H1 (cell line): ENCODE data around the gene LGR4.

Source experiments
- CREB1 ChIP-seq: IDR thresholded peaks from 2 replicates; pipeline ENCODE4 v1.6.1; 2012; ENCODE audit warnings: inconsistent platforms
- EZH2 ChIP-seq: fragments of 200-600 bp; sonication (generic); IDR thresholded peaks from 2 replicates; pipeline ENCODE4 v1.7.1; 2012; ENCODE audit warnings: low read depth, mild to moderate bottlenecking, moderate library complexity, low read length, inconsistent platforms; ENCODE audit not compliant: severe bottlenecking
- KDM5A ChIP-seq: fragments of 200-600 bp; IDR thresholded peaks from 2 replicates; pipeline ENCODE4 v1.7.1; 2012; ENCODE audit warnings: mild to moderate bottlenecking, low read length, inconsistent platforms, mixed read lengths
- RBBP5 ChIP-seq: IDR thresholded peaks from 2 replicates; pipeline ENCODE4 v1.7.1; 2012; ENCODE audit warnings: low read depth, mild to moderate bottlenecking, inconsistent platforms, low read length, moderate library complexity, borderline replicate concordance
- SIN3A ChIP-seq, 2 experiments: IDR thresholded peaks in 1 of 2; conservative IDR thresholded peaks in 1 of 2; 2 replicates each; pipeline ENCODE4 v1.6.1; 2011 to 2012; ENCODE audit warnings: low read length in 2 of 2, improper control_type of control experiment in 1 of 2, low read depth in 1 of 2, mild to moderate bottlenecking in 1 of 2
- YY1 ChIP-seq: IDR thresholded peaks from 2 replicates; pipeline ENCODE4 v1.6.1; 2011; ENCODE audit warnings: low read depth, mild to moderate bottlenecking, low read length
- TF ChIP-seq, protein P1 (sequence below): IDR thresholded peaks from 2 replicates; pipeline ENCODE4 v1.6.1; 2012; ENCODE audit warnings: inconsistent platforms
- TF ChIP-seq, protein P2 (sequence below), 3 experiments: IDR thresholded peaks; 1 replicate in 2 of 3; 2 replicates in 1 of 3; pipeline versions ENCODE4 v1.5.1 to v1.6.1; 2011; ENCODE audit warnings: low read length in 3 of 3, mild to moderate bottlenecking in 3 of 3, inconsistent platforms in 2 of 3, low read depth in 1 of 3, moderate library complexity in 1 of 3; ENCODE audit not compliant: insufficient read depth in 1 of 3; ENCODE audit errors: control extremely low read depth in 1 of 3

DNA sequence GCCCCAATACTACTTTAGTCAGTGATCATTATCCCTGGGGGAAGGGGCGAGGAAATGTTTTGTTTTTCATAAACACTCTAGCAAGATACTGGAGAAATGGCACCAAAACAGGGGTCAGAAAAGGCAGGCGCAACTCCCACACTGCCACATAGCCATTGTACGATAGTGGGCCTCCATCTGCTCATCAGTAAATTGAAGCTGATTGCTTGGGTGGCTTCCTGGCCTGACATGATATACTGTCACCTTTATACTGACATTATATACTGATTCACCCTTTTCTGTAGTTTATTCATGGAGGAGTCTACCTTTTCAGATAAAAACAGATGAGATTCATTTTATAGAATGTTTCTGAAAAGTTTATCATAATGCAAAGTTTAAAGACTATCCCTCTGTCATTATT is 57.9 kb downstream of the LGR4 start:
- TF ChIP-seq EZH2 (no peak), SIN3A (conservative IDR thresholded peaks at IDR 0.05 in 1 of 2, IDR thresholded peaks at IDR 0.05 in 1 of 2; ENCODE audit: low read depth in 1 of 2, low read length in 2 of 2) (no peak), YY1 (no peak), CREB1 (no peak), RBBP5 (no peak), KDM5A (no peak)
- TF ChIP-seq, protein P1, sequence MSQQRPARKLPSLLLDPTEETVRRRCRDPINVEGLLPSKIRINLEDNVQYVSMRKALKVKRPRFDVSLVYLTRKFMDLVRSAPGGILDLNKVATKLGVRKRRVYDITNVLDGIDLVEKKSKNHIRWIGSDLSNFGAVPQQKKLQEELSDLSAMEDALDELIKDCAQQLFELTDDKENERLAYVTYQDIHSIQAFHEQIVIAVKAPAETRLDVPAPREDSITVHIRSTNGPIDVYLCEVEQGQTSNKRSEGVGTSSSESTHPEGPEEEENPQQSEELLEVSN: no peak
- TF ChIP-seq, protein P2, sequence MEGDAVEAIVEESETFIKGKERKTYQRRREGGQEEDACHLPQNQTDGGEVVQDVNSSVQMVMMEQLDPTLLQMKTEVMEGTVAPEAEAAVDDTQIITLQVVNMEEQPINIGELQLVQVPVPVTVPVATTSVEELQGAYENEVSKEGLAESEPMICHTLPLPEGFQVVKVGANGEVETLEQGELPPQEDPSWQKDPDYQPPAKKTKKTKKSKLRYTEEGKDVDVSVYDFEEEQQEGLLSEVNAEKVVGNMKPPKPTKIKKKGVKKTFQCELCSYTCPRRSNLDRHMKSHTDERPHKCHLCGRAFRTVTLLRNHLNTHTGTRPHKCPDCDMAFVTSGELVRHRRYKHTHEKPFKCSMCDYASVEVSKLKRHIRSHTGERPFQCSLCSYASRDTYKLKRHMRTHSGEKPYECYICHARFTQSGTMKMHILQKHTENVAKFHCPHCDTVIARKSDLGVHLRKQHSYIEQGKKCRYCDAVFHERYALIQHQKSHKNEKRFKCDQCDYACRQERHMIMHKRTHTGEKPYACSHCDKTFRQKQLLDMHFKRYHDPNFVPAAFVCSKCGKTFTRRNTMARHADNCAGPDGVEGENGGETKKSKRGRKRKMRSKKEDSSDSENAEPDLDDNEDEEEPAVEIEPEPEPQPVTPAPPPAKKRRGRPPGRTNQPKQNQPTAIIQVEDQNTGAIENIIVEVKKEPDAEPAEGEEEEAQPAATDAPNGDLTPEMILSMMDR (IDR thresholded peaks at IDR 0.05; ENCODE audit: control extremely low read depth in 1 of 3, insufficient read depth in 1 of 3, low read depth in 1 of 3, low read length in 3 of 3): no peak
